H1 (cell line): Measurements from ENCODE around the gene FZD4. TPM values are rescaled to one million over a fixed set of nuclear protein-coding genes. Genes with fewer than 3 reads are reported as not detected.

Experiments
- CTCF ChIA-PET: fragments of 300-600 bp; sonication (Branson Sonifier 250); formaldehyde crosslinking; loops from one replicate; lab custom pipeline; 2021; ENCODE audit not compliant: partially characterized antibody; lab: Charles Lee
- POLR2A ChIA-PET: fragments of 300-600 bp; sonication (Branson Sonifier 250); formaldehyde crosslinking; loops from one replicate; lab custom pipeline; 2021; ENCODE audit warnings: inconsistent platforms; ENCODE audit not compliant: partially characterized antibody; lab: Charles Lee
- DNase-seq, 2 experiments: peaks; one replicate each; pipeline versions ENCODE4 v3.0.0 to v3.0.0-alpha.2; 2010 to 2022; ENCODE audit warnings: low spot score in 2 of 2, low read depth in 1 of 2, mixed read lengths in 1 of 2
- FAIRE-seq: peaks from 2 replicates; lab custom pipeline; 2011; peaks lifted over from hg19 to GRCh38; lab: Jason Lieb, UNC
- H2AFZ ChIP-seq: 2 replicates; pipeline ENCODE4 v1.8.1; 2012; ENCODE audit warnings: low read length, inconsistent platforms
- H2AK5ac ChIP-seq: 2 replicates; pipeline ENCODE4 v1.6.1; 2013; ENCODE audit warnings: low read depth, low read length
- H2BK120ac ChIP-seq: replicated peaks from 2 replicates; pipeline ENCODE3; 2013; ENCODE audit warnings: low read depth, low read length, inconsistent platforms
- H2BK12ac ChIP-seq: 2 replicates; pipeline ENCODE4 v1.6.1; 2013; ENCODE audit warnings: low read depth, low read length
- H2BK15ac ChIP-seq: 2 replicates; pipeline ENCODE4 v1.6.1; 2013; ENCODE audit warnings: low read length
- H2BK20ac ChIP-seq: 2 replicates; pipeline ENCODE4 v1.6.1; 2013; ENCODE audit warnings: low read length
- H2BK5ac ChIP-seq: 2 replicates; pipeline ENCODE4 v1.6.1; 2013; ENCODE audit warnings: low read depth, low read length
- H3K14ac ChIP-seq: 2 replicates; pipeline ENCODE4 v1.6.1; 2013; ENCODE audit warnings: inconsistent platforms; ENCODE audit not compliant: insufficient read length
- H3K18ac ChIP-seq: 2 replicates; pipeline ENCODE4 v1.6.1; 2013; ENCODE audit warnings: low read length; ENCODE audit errors: extremely low read depth
- H3K23ac ChIP-seq: 2 replicates; pipeline ENCODE4 v1.6.1; 2013; ENCODE audit warnings: inconsistent platforms; ENCODE audit not compliant: insufficient read length
- H3K23me2 ChIP-seq: 2 replicates; pipeline ENCODE4 v1.6.1; 2013; ENCODE audit warnings: low read depth, low read length
- H3K27ac ChIP-seq: 2 replicates; pipeline ENCODE4 v1.6.1; 2011; ENCODE audit warnings: low read depth, low read length, inconsistent platforms
- H3K27me3 ChIP-seq, 4 experiments: replicated peaks in 1 of 4; 1 replicate in 1 of 4; 2 replicates in 3 of 4; pipeline versions ENCODE4 v1.6.1 to v1.8.1; 2011 to 2013; ENCODE audit warnings: low read length in 3 of 4, mild to moderate bottlenecking in 3 of 4, inconsistent platforms in 2 of 4, mixed read lengths in 2 of 4, moderate library complexity in 1 of 4; ENCODE audit not compliant: control insufficient read depth in 3 of 4, insufficient read depth in 3 of 4; ENCODE audit errors: extremely low read depth in 1 of 4
- H3K36me3 ChIP-seq, 4 experiments: 2 replicates each; pipeline versions ENCODE4 v1.6.1 to v1.8.1; 2011 to 2013; ENCODE audit warnings: mild to moderate bottlenecking in 4 of 4, low read length in 3 of 4, moderate library complexity in 2 of 4, control low read depth in 1 of 4, inconsistent platforms in 1 of 4; ENCODE audit not compliant: insufficient read depth in 4 of 4, control insufficient read depth in 2 of 4
- H3K4ac ChIP-seq: replicated peaks from 2 replicates; pipeline ENCODE3; 2013; ENCODE audit warnings: low read length, low read depth, mixed read lengths, inconsistent platforms; ENCODE audit not compliant: insufficient read length
- H3K4me1 ChIP-seq, 4 experiments: replicated peaks in 1 of 4; 1 replicate in 1 of 4; 2 replicates in 3 of 4; pipeline versions ENCODE4 v1.6.1 to v1.8.1; 2011 to 2013; ENCODE audit warnings: low read length in 3 of 4, inconsistent platforms in 2 of 4, mixed read lengths in 1 of 4; ENCODE audit not compliant: insufficient read depth in 4 of 4, control insufficient read depth in 3 of 4
- H3K4me2 ChIP-seq, 2 experiments: 2 replicates each; pipeline versions ENCODE4 v1.6.1 to v1.8.1; 2011 to 2013; ENCODE audit warnings: low read depth in 2 of 2, low read length in 2 of 2, control low read depth in 1 of 2, inconsistent platforms in 1 of 2, mild to moderate bottlenecking in 1 of 2; ENCODE audit not compliant: insufficient read depth in 1 of 2
- H3K4me3 ChIP-seq, 4 experiments: fragments of 200-600, 300-600 bp in 1 of 4; sonication (generic), shearing (Covaris generic), sonication (Bioruptor Twin) in 1 of 4; 2 replicates each; pipeline versions ENCODE4 v1.5.1 to v1.8.1; 2011 to 2016; ENCODE audit warnings: low read length in 4 of 4, low read depth in 3 of 4, control low read depth in 2 of 4, inconsistent platforms in 2 of 4, mild to moderate bottlenecking in 2 of 4, mixed read lengths in 1 of 4, moderate library complexity in 1 of 4; ENCODE audit not compliant: insufficient read depth in 2 of 4; ENCODE audit errors: extremely low read depth in 1 of 4
- H3K56ac ChIP-seq: replicated peaks from 2 replicates; pipeline ENCODE3; 2013; ENCODE audit warnings: low read depth, mild to moderate bottlenecking, mixed read lengths, low read length, inconsistent platforms; ENCODE audit not compliant: insufficient read length
- H3K79me1 ChIP-seq: 2 replicates; pipeline ENCODE4 v1.6.1; 2013; ENCODE audit warnings: low read depth, low read length, control low read depth
- H3K79me2 ChIP-seq, 2 experiments: 2 replicates each; pipeline versions ENCODE4 v1.6.1 to v1.8.1; 2012 to 2013; ENCODE audit warnings: low read length in 2 of 2, mild to moderate bottlenecking in 2 of 2, inconsistent platforms in 1 of 2; ENCODE audit not compliant: insufficient read depth in 2 of 2, control insufficient read depth in 1 of 2
- H3K9ac ChIP-seq, 4 experiments: replicated peaks in 1 of 4; 1 replicate in 1 of 4; 2 replicates in 3 of 4; pipeline versions ENCODE4 v1.6.1 to v1.8.1; 2011 to 2013; ENCODE audit warnings: low read depth in 3 of 4, low read length in 3 of 4, control low read depth in 2 of 4, mild to moderate bottlenecking in 2 of 4, moderate library complexity in 2 of 4, inconsistent platforms in 1 of 4; ENCODE audit errors: extremely low read depth in 1 of 4
- H3K9me3 ChIP-seq, 2 experiments: 2 replicates each; pipeline versions ENCODE4 v1.6.1 to v1.8.1; 2012 to 2013; ENCODE audit warnings: mild to moderate bottlenecking in 2 of 2, moderate library complexity in 2 of 2, control low read depth in 1 of 2, inconsistent platforms in 1 of 2, low read depth in 1 of 2, low read length in 1 of 2, mixed read lengths in 1 of 2; ENCODE audit not compliant: insufficient read depth in 2 of 2
- H4K20me1 ChIP-seq, 2 experiments: replicated peaks in 1 of 2; 2 replicates each; pipeline versions ENCODE3 to v1.8.1; 2011 to 2013; ENCODE audit warnings: inconsistent platforms in 2 of 2, low read length in 2 of 2, mild to moderate bottlenecking in 1 of 2; ENCODE audit not compliant: insufficient read depth in 2 of 2, control insufficient read depth in 1 of 2
- H4K5ac ChIP-seq: 2 replicates; pipeline ENCODE4 v1.6.1; 2013; ENCODE audit warnings: low read length, low read depth, mixed read lengths, inconsistent platforms; ENCODE audit not compliant: insufficient read length
- H4K8ac ChIP-seq: 2 replicates; pipeline ENCODE4 v1.8.0; 2013; ENCODE audit warnings: mild to moderate bottlenecking, moderate library complexity, low read length, inconsistent platforms; ENCODE audit not compliant: insufficient read depth; ENCODE audit errors: extremely low read depth
- H4K91ac ChIP-seq: replicated peaks from 2 replicates; pipeline ENCODE3; 2013; ENCODE audit warnings: low read length, mixed read lengths, inconsistent platforms; ENCODE audit not compliant: insufficient read length
- ATF2 ChIP-seq: IDR thresholded peaks from 2 replicates; pipeline ENCODE4 v1.6.1; 2012; ENCODE audit warnings: low read length, inconsistent platforms
- CHD2 ChIP-seq: IDR thresholded peaks from 2 replicates; pipeline ENCODE4 v1.6.1; 2012; ENCODE audit warnings: low read length, improper control_type of control experiment
- CTCF ChIP-seq, 3 experiments: IDR thresholded peaks; 1 replicate in 2 of 3; 2 replicates in 1 of 3; pipeline versions ENCODE4 v1.5.1 to v1.6.1; 2011; ENCODE audit warnings: low read length in 3 of 3, mild to moderate bottlenecking in 3 of 3, inconsistent platforms in 2 of 3, low read depth in 1 of 3, moderate library complexity in 1 of 3; ENCODE audit not compliant: insufficient read depth in 1 of 3; ENCODE audit errors: control extremely low read depth in 1 of 3
- KDM1A ChIP-seq: fragments of 200-600, 300-600 bp; sonication (generic); IDR thresholded peaks from 2 replicates; pipeline ENCODE4 v1.7.1; 2016; ENCODE audit warnings: mild to moderate bottlenecking, low read length, borderline replicate concordance
- POLR2AphosphoS5 ChIP-seq: IDR thresholded peaks from 2 replicates; pipeline ENCODE4 v1.6.1; 2011; ENCODE audit warnings: low read depth, low read length
- SP2 ChIP-seq: IDR thresholded peaks from 2 replicates; pipeline ENCODE4 v1.6.1; 2012; ENCODE audit warnings: mild to moderate bottlenecking, low read length, inconsistent platforms
- USF2 ChIP-seq: IDR thresholded peaks from 2 replicates; pipeline ENCODE4 v1.6.1; 2011; ENCODE audit warnings: low read length, improper control_type of control experiment
- ZNF274 ChIP-seq: IDR thresholded peaks from 2 replicates; pipeline ENCODE4 v1.7.0; 2012; ENCODE audit warnings: low read length, borderline replicate concordance; ENCODE audit errors: extremely low read depth
- whole genome bisulfite sequencing, 2 experiments: shearing (Covaris generic) in 1 of 2; methylation state at CpG; one replicate each; pipeline versions ENCODE4 v1.1.6 to v1.1.7; 2013 to 2015; ENCODE audit warnings: low lambda C conversion rate in 2 of 2, mixed read lengths in 2 of 2, inconsistent platforms in 1 of 2, low coverage in 1 of 2, missing lambda C conversion rate in 1 of 2; ENCODE audit not compliant: insufficient replicate concordance in 2 of 2, insufficient coverage in 1 of 2, insufficient read length in 1 of 2; ENCODE audit errors: extremely low coverage in 1 of 2, missing lambda C conversion rate in 1 of 2; 5-methylcytosine and 5-hydroxymethylcytosine counted together
- polyA plus RNA-seq, 7 experiments: library from polyadenylated mRNA; depleted of rRNA in 3 of 7; stranded (reverse) in 5 of 7; unstranded in 2 of 7; fragments of >200 nt in 5 of 7; fragments of 200-250 nt in 2 of 7; gene quantifications; 1 replicate in 5 of 7; 2 replicates in 1 of 7; 4 replicates in 1 of 7; pipeline versions ENCODE4 v1.2.1 to v1.2.3, GENCODE V29; 2011 to 2013; ENCODE audit warnings: missing spikeins in 2 of 7, mixed read lengths in 2 of 7
- total RNA-seq: library from RNA; stranded (reverse); fragmentation: NEBNext Ultra II Directional; extraction: Animal tissue kit (Norgen Biotek cat#: 25700); gene quantifications from 2 replicates; pipeline ENCODE4 v1.2.1, GENCODE V29; 2021

Gene FZD4
- total and polyA plus RNA-seq, 2 of the 8 experiments (the other 6 are each of a cell fraction or from before 2014, with no cell fraction given): 3.1 to 7.1 TPM

- Histone ChIP-seq H4K5ac (no peak overlapping the region), H2BK20ac (no peak overlapping the region), H2BK15ac (no peak overlapping the region), H3K36me3 (no peaks in the 10 kb centered on the region), H3K23me2 (no peaks in the 10 kb centered on the region), H3K79me1 (no peaks in the 10 kb centered on the region), H3K4me3 (no peak overlapping the region), H3K56ac (no peak overlapping the region), H3K14ac (no peak overlapping the region), H3K27ac (no peak overlapping the region), H2BK120ac (no peak overlapping the region), H2AFZ (no peak overlapping the region), H4K91ac (no peak overlapping the region), H3K18ac (no peak overlapping the region), H3K27me3 (no peaks in the 10 kb centered on the region), H2AK5ac (no peak overlapping the region), H4K20me1 (no peaks in the 10 kb centered on the region), H3K4ac (no peak overlapping the region), H3K4me2 (no peak overlapping the region), H3K4me1 (peaks cover 0 to 2% (median under 1%) of the 10 kb centered on the region in 4 experiments; a peak in 3 of 7 replicates), H2BK5ac (no peak overlapping the region), H3K9me3 (no peaks in the 10 kb centered on the region), H4K8ac (no peak overlapping the region), H2BK12ac (no peak overlapping the region), H3K9ac (no peak overlapping the region), H3K23ac (no peak overlapping the region), H3K79me2 (no peaks in the 10 kb centered on the region)
- ChIA-PET CTCF (no interaction called here), POLR2A (no interaction called here)
- WGBS, 2 experiments: 83% methylated on average over 5 of the region's 5 CpGs; no CpG with 5 or more reads in 1 of the 2 experiments
- TF ChIP-seq KDM1A (no peak), CTCF (IDR thresholded peaks at IDR 0.05; ENCODE audit: control extremely low read depth in 1 of 3, insufficient read depth in 1 of 3, low read depth in 1 of 3, low read length in 3 of 3) (no peak), CHD2 (no peak), POLR2AphosphoS5 (no peak), USF2 (no peak), ATF2 (no peak), ZNF274 (no peak), SP2 (no peak)
- DNase-seq: no peak
- no peak for FAIRE-seq
Measured at GRCh38 chr11:86991341-86991740, 36.1 kb upstream of the FZD4 start.
